ENCODE results near the gene DDX49. TPM values are rescaled to one million over a fixed set of nuclear protein-coding genes. Genes with fewer than 3 reads are reported as not detected.

Gene DDX49
- total and polyA plus RNA-seq, 2 donors (not counting 1 experiment from before 2014, with no cell fraction given) = 38.9 to 47.5 TPM

DNA sequence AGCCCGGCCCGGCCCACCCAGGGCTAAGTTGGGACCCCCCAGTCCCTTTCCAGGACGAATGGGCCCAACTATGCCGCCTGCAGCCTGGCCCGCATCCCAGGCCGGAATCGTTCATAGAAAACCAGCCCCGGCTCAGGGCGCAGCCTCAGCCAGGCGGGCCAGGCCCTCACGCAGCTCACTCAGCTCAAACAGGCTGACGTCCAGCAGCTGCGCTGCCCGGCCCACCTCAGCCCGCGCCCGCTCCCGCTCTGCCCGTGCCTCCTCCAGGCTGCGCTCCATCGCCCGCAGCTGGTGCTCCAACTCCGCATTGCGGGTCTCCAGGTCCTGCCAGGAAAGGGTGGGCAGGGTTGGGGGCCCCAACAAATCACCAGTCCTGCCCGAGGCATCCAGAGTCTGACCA lies 9.8 kb downstream of the DDX49 start:
- no peak overlapping the region for H3K27ac ChIP-seq (ENCODE audit: low read length in 2 of 2)
- Mint-ChIP-seq H3K9me3 (ENCODE audit: insufficient read depth) (no peaks in the 10 kb centered on the region), H3K27me3 (peaks cover 6% of the 10 kb centered on the region), H3K4me3 (no peak overlapping the region), H3K27ac (no peak overlapping the region), H3K4me1 (peaks cover 9% of the 10 kb centered on the region)
- H3K4me1 ChIP-seq (ENCODE audit: control insufficient read depth in 2 of 2, insufficient read depth in 2 of 2, low read length in 2 of 2) = peaks cover 7 to 14% of the 10 kb centered on the region in 2 donors
- H3K36me3 ChIP-seq (replicated peaks in 1 of 2; ENCODE audit: control extremely low read depth in 1 of 2, control insufficient read depth in 1 of 2, extremely low read depth in 1 of 2, insufficient read depth in 2 of 2, low read length in 1 of 2) = peaks cover 0 to 35% of the 10 kb centered on the region in 2 experiments
- 93% methylated on average over 25 of the region's 25 CpGs for WGBS (ENCODE audit: insufficient coverage)
- intact Hi-C loops (cut with micrococcal nuclease) = no loop called here
- no peaks in the 10 kb centered on the region for H3K79me2 ChIP-seq (ENCODE audit: control insufficient read depth, insufficient read depth, low read length)
- no peak for ATAC-seq (ENCODE audit: low read depth)
- CTCF ChIA-PET = no interaction called here
- H4K20me1 ChIP-seq (ENCODE audit: control insufficient read depth, insufficient read depth, low read length, poor library complexity, severe bottlenecking) = no peaks in the 10 kb centered on the region
- no peaks in the 10 kb centered on the region for H3K9me3 ChIP-seq (ENCODE audit: control extremely low read depth in 1 of 3, control insufficient read depth in 2 of 3, insufficient read depth in 1 of 3, low read length in 2 of 3)
- H3K4me2 ChIP-seq (replicated peaks; ENCODE audit: low read depth, low read length, poor library complexity, severe bottlenecking) = no peak overlapping the region
- peaks cover 0 to 14% (median 4%) of the 10 kb centered on the region in 4 experiments for H3K27me3 ChIP-seq (replicated peaks in 1 of 4; ENCODE audit: control extremely low read depth in 1 of 4, control insufficient read depth in 3 of 4, insufficient read depth in 4 of 4, low read length in 3 of 4)
- no peak for TF ChIP-seq EZH2 (IDR thresholded peaks at IDR 0.05; ENCODE audit: borderline replicate concordance, insufficient read depth, low read depth, low read length, poor library complexity, severe bottlenecking)
- TF ChIP-seq, protein P1, sequence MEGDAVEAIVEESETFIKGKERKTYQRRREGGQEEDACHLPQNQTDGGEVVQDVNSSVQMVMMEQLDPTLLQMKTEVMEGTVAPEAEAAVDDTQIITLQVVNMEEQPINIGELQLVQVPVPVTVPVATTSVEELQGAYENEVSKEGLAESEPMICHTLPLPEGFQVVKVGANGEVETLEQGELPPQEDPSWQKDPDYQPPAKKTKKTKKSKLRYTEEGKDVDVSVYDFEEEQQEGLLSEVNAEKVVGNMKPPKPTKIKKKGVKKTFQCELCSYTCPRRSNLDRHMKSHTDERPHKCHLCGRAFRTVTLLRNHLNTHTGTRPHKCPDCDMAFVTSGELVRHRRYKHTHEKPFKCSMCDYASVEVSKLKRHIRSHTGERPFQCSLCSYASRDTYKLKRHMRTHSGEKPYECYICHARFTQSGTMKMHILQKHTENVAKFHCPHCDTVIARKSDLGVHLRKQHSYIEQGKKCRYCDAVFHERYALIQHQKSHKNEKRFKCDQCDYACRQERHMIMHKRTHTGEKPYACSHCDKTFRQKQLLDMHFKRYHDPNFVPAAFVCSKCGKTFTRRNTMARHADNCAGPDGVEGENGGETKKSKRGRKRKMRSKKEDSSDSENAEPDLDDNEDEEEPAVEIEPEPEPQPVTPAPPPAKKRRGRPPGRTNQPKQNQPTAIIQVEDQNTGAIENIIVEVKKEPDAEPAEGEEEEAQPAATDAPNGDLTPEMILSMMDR (IDR thresholded peaks at IDR 0.05) = no peak
- H3K9ac ChIP-seq (ENCODE audit: low read length) = no peak overlapping the region
- no peak overlapping the region for H2AFZ ChIP-seq (ENCODE audit: insufficient read depth, low read depth, low read length, poor library complexity, severe bottlenecking)
- POLR2A ChIA-PET = interaction anchor here (0.6 to 0.7 kb wide), 2 partner anchors 8 to 387 kb away, joined by 3 to 6 read pairs; no protein-coding TSS in a partner anchor
- no peak for DNase-seq
- no peak overlapping the region for H3K4me3 ChIP-seq (ENCODE audit: control extremely low read depth in 1 of 5, extremely low read depth in 1 of 5, insufficient read depth in 1 of 5, low read depth in 2 of 5, low read length in 4 of 5)

GRCh38 chr19:18931316-18932162 lies 12.0 kb downstream of the DDX49 start:
- ChIA-PET CTCF (no interaction called here), POLR2A (interaction anchor here (0.6 kb wide), 1 partner anchor 372 kb away, joined by 4 read pairs; no protein-coding TSS in a partner anchor)
- no peak for DNase-seq
- Histone ChIP-seq H3K9ac (ENCODE audit: low read length) (no peak overlapping the region), H3K27me3 (replicated peaks in 1 of 4; ENCODE audit: control extremely low read depth in 1 of 4, control insufficient read depth in 3 of 4, insufficient read depth in 4 of 4, low read length in 3 of 4) (peaks cover 0 to 20% (median 5%) of the 10 kb centered on the region in 4 experiments), H3K4me1 (ENCODE audit: control insufficient read depth in 2 of 2, insufficient read depth in 2 of 2, low read length in 2 of 2) (peaks cover 7 to 14% of the 10 kb centered on the region in 2 donors), H3K79me2 (ENCODE audit: control insufficient read depth, insufficient read depth, low read length) (no peaks in the 10 kb centered on the region), H2AFZ (ENCODE audit: insufficient read depth, low read depth, low read length, poor library complexity, severe bottlenecking) (peak overlapping the region; percentile 63), H3K36me3 (replicated peaks in 1 of 2; ENCODE audit: control extremely low read depth in 1 of 2, control insufficient read depth in 1 of 2, extremely low read depth in 1 of 2, insufficient read depth in 2 of 2, low read length in 1 of 2) (peaks cover 0 to 14% of the 10 kb centered on the region in 2 experiments), H3K27ac (ENCODE audit: low read length in 2 of 2) (no peak overlapping the region), H4K20me1 (ENCODE audit: control insufficient read depth, insufficient read depth, low read length, poor library complexity, severe bottlenecking) (no peaks in the 10 kb centered on the region), H3K9me3 (ENCODE audit: control extremely low read depth in 1 of 3, control insufficient read depth in 2 of 3, insufficient read depth in 1 of 3, low read length in 2 of 3) (no peaks in the 10 kb centered on the region), H3K4me3 (ENCODE audit: control extremely low read depth in 1 of 5, extremely low read depth in 1 of 5, insufficient read depth in 1 of 5, low read depth in 2 of 5, low read length in 4 of 5) (peak overlapping the region in 1 of 5 experiments; percentile 38), H3K4me2 (replicated peaks; ENCODE audit: low read depth, low read length, poor library complexity, severe bottlenecking) (peak overlapping the region; percentile 80)
- H3K27me3 Mint-ChIP-seq = peaks cover 7% of the 10 kb centered on the region
- WGBS (ENCODE audit: insufficient coverage) = 81% methylated on average over 34 of the region's 34 CpGs
- TF ChIP-seq EZH2 (IDR thresholded peaks at IDR 0.05; ENCODE audit: borderline replicate concordance, insufficient read depth, low read depth, low read length, poor library complexity, severe bottlenecking) = no peak
- TF ChIP-seq, protein P1 (IDR thresholded peaks at IDR 0.05) = no peak
- no peak overlapping the region for H3K27ac Mint-ChIP-seq
- intact Hi-C loops (cut with micrococcal nuclease) = loop anchor here (1.0 kb wide), 1 partner anchor 12 kb away; the partner anchor contains the start of genes COPE and DDX49
- no peak for ATAC-seq (ENCODE audit: low read depth)
- H3K4me3 Mint-ChIP-seq = peak overlapping the region; percentile 10
- H3K4me1 Mint-ChIP-seq = peaks cover 9% of the 10 kb centered on the region
- H3K9me3 Mint-ChIP-seq (ENCODE audit: insufficient read depth) = no peaks in the 10 kb centered on the region
